CD4-positive, alpha-beta T cell treated with Interleukin-21 for 1 hour (primary cell): ENCODE results near the gene RPLP1.

Source experiments
- DNase-seq: peaks from one replicate; pipeline ENCODE4 v3.0.0-alpha.2; 2020

Gene RPLP1

GRCh38 chr15:69499521-69500211 lies 47.0 kb downstream of the RPLP1 start:
- DNase-seq: no peak

- DNase-seq: no peak
Measured at GRCh38 chr15:69500339-69500738, 47.7 kb downstream of the RPLP1 start.

GRCh38 chr15:69501456-69501855 lies 48.8 kb downstream of the RPLP1 start:
- DNase-seq: no peak

GRCh38 chr15:69502470-69503045 lies 49.9 kb downstream of the RPLP1 start:
- no peak for DNase-seq

- no peak for DNase-seq
Measured at GRCh38 chr15:69504352-69505040, 51.9 kb downstream of the RPLP1 start.
